ENCODE measurements around the gene PCDHB6.
"Not testable (repeated sequence)": the region's sequence is repeated elsewhere in the genome, so short reads cannot be mapped to it uniquely, and the experiment has no call there.

PCDHB6 gene

GRCh38 chr5:141172381-141173204, 22.7 kb downstream of the PCDHB6 start, which contains the start of gene PCDHB7:
Gene PCDHB7 (plus strand): TSS chr5:141172644. CDS start chr5:141172836, 192 bp downstream.
- no peak for DNase-seq (ENCODE audit: low read depth in 2 of 2)

- not testable (repeated sequence) for DNase-seq (ENCODE audit: low read depth in 2 of 2)
Observed at GRCh38 chr5:141174291-141175104, 24.6 kb downstream of the PCDHB6 start.

DNA sequence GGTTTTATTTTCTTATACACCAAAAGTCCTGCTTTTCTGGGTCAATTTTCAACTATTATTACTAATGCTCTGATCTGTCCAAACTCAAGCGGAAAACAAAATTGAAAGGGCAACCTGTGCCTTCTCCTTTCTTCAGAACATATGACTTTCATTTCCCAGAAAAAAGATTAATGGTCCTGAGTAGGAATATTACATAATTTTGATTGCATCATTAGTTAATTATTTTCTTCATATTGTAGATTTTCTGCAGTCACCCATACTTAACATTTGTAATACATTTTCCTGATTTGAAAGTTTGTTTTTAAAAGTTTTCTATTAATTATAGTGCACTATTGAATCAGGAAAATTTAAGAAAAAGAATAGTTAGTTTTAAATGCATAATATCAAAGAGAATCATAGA, 26.1 kb downstream of the PCDHB6 start:
- DNase-seq (ENCODE audit: low read depth in 2 of 2): no peak

- not testable (repeated sequence) for DNase-seq (ENCODE audit: low read depth in 2 of 2)
Observed at GRCh38 chr5:141177577-141178191, 27.8 kb downstream of the PCDHB6 start, which contains the start of gene PCDHB8. Gene PCDHB8 (plus strand): TSS chr5:141177790. CDS start chr5:141178035, 245 bp downstream.

DNA sequence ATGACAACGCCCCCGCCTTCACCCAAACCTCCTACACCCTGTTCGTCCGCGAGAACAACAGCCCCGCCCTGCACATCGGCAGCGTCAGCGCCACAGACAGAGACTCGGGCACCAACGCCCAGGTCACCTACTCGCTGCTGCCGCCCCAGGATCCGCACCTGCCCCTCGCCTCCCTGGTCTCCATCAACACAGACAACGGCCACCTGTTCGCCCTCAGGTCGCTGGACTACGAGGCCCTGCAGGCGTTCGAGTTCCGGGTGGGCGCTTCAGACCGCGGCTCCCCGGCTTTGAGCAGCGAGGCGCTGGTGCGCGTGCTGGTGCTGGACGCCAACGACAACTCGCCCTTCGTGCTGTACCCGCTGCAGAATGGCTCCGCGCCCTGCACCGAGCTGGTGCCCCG, 29.5 kb downstream of the PCDHB6 start:
- not testable (repeated sequence) for DNase-seq (ENCODE audit: low read depth in 2 of 2)

DNA sequence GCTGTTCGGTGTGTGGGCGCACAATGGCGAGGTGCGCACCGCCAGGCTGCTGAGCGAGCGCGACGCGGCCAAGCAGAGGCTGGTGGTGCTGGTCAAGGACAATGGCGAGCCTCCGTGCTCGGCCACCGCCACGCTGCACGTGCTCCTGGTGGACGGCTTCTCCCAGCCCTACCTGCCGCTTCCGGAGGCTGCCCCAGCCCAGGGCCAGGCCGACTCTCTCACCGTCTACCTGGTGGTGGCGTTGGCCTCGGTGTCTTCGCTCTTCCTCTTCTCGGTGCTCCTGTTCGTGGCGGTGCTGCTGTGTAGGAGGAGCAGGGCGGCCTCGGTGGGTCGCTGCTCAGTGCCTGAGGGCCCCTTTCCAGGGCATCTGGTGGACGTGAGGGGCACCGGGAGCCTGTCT, 30.0 kb downstream of the PCDHB6 start:
- DNase-seq (ENCODE audit: low read depth in 2 of 2): not testable (repeated sequence)

GRCh38 chr5:141180313-141180712, 30.5 kb downstream of the PCDHB6 start:
- DNase-seq (ENCODE audit: low read depth in 2 of 2): no peak

DNA sequence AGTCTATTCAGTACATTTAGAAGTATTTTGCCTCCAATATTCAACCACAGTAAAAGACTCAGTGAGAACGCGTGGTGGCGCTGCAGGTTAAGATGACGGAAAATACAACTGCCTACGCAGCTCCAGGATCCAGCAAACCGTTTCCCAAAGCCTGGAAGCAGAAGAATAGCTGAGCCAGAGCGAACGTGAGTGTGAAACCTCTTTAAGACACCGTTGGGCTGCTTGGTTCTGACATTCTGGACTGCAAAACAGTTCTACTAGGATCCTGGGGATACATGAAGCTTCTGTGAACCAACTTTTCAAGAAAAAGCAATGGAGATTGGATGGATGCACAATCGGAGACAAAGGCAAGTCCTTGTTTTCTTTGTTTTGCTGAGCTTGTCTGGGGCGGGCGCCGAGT, 32.4 kb downstream of the PCDHB6 start, which contains the start of gene PCDHB16:
Gene PCDHB16 (plus strand): TSS at position 140 of the 400 bp plus-strand sequence. CDS start 173 bp downstream, at position 313.
- DNase-seq (ENCODE audit: low read depth in 2 of 2): no peak

DNA sequence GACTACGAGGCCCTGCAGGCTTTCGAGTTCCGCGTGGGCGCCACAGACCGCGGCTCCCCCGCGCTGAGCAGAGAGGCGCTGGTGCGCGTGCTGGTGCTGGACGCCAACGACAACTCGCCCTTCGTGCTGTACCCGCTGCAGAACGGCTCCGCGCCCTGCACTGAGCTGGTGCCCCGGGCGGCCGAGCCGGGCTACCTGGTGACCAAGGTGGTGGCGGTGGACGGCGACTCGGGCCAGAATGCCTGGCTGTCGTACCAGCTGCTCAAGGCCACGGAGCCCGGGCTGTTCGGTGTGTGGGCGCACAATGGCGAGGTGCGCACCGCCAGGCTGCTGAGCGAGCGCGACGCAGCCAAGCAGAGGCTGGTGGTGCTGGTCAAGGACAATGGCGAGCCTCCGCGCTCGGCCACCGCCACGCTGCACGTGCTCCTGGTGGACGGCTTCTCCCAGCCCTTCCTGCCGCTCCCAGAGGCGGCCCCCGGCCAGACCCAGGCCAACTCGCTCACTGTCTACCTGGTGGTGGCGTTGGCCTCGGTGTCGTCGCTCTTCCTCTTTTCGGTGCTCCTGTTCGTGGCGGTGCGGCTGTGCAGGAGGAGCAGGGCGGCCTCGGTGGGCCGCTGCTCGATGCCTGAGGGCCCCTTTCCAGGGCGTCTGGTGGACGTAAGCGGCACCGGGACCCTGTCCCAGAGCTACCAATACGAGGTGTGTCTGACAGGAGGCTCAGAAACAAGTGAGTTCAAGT, 34.4 kb downstream of the PCDHB6 start:
- not testable (repeated sequence) for DNase-seq (ENCODE audit: low read depth in 2 of 2)

DNA sequence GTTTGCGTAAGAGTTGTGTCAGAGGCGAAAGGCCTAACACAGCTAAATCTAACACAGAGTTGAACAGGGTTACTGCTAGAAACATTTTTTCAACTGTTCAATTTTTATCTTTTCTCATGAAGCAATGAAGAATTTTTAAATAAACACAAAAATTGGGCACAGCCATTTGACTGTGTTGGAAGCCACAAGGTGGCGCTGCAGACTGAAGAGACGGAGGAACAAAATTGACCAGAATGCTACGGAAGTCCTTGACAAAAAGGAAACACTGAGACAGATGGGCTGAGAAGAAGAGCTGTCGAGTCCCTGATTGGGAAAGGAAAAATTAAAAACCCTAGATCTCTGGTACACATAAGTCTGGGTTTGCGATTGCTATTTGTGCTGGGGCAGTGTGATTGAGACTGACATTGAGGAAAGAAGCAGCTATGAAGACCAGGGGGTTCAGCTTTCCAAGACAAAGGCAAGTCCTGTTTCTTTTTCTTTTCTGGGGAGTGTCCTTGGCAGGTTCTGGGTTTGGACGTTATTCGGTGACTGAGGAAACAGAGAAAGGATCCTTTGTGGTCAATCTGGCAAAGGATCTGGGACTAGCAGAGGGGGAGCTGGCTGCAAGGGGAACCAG, 37.1 kb downstream of the PCDHB6 start, which contains the start of gene PCDHB9:
Gene PCDHB9 (plus strand): TSS at position 265 of the 616 bp plus-strand sequence. CDS start 158 bp downstream, at position 423.
- no peak for DNase-seq (ENCODE audit: low read depth in 2 of 2)

DNA sequence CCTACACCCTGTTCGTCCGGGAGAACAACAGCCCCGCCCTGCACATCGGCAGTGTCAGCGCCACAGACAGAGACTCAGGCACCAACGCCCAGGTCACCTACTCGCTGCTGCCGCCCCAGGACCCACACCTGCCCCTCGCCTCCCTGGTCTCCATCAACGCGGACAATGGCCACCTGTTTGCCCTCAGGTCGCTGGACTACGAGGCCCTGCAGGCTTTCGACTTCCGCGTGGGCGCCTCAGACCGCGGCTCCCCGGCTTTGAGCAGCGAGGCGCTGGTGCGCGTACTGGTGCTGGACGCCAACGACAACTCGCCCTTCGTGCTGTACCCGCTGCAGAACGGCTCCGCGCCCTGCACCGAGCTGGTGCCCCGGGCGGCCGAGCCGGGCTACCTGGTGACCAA, 38.8 kb downstream of the PCDHB6 start:
- DNase-seq (ENCODE audit: low read depth in 2 of 2): not testable (repeated sequence)

DNA sequence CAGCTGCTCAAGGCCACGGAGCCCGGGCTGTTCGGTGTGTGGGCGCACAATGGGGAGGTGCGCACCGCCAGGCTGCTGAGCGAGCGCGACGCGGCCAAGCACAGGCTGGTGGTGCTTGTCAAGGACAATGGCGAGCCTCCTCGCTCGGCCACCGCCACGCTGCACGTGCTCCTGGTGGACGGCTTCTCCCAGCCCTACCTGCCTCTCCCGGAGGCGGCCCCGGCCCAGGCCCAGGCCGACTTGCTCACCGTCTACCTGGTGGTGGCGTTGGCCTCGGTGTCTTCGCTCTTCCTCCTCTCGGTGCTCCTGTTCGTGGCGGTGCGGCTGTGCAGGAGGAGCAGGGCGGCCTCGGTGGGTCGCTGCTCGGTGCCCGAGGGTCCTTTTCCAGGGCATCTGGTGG, 39.3 kb downstream of the PCDHB6 start:
- DNase-seq (ENCODE audit: low read depth in 2 of 2): not testable (repeated sequence)

GRCh38 chr5:141192110-141192725, 42.4 kb downstream of the PCDHB6 start, which contains the start of gene PCDHB10:
Gene PCDHB10 (plus strand): TSS chr5:141192353. CDS start chr5:141192553, 200 bp downstream.
- no peak for DNase-seq (ENCODE audit: low read depth in 2 of 2)

GRCh38 chr5:141194332-141194731, 44.5 kb downstream of the PCDHB6 start:
- DNase-seq (ENCODE audit: low read depth in 2 of 2): not testable (repeated sequence)

DNA sequence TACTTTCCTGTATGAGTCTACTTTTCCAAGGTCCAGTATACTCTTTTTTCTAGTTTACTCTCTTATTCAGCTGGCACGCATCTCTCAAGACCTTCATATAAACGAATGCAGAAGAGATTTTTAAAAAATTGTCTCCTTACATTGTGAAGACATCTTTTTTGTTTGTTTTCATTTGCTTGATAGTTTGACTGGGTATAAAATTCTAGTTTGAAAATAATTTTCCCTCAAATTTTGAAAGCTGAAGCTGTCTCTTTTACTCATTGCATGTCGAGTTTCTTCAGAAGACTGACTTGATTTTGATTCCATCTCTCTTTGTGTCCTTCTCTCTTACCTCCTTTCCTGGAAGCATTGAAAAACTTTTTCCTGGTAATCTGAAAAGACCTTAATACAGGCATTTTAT, 46.5 kb downstream of the PCDHB6 start:
- no peak for DNase-seq (ENCODE audit: low read depth in 2 of 2)

DNA sequence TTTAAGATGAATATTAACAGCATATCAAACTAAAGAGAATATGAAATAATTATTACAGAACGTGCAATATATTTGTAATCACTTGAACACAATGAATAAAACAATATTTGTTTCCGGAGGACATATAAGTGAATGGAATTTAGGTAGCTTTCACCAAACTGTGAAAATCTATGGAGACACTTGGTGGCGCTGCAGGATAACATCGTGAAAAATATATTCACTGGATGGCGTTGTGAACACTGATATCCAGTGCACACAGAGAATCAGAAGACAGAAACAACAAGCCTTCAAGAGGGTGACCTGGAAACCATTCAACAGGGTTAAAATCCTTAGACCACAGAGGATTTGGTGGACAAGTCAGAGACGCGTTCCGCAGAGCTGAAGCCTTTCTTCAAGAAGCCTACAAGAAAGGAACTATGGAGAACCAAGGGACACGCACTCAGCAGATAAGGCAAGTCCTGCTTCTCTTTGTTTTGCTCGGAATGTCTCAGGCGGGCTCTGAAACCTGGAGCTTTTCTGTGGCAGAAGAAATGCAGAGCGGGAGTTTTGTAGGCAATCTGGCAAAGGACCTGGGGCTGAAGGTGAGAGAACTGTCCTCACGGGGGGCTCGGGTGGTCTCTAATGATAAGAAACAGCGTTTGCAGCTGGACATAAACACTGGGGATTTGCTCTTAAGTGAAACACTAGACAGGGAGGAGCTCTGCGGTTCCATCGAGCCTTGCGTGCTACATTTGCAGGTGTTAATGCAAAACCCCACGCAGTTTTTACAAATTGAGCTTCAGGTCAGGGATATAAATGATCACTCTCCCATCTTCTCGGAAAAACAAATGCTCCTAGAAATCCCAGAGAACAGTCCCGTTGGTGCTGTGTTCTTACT, 49.7 kb downstream of the PCDHB6 start, which contains the start of gene PCDHB11:
Gene PCDHB11 (plus strand): TSS at position 269 of the 877 bp plus-strand sequence. CDS start 148 bp downstream, at position 417.
- DNase-seq (ENCODE audit: low read depth in 2 of 2): no peak

DNA sequence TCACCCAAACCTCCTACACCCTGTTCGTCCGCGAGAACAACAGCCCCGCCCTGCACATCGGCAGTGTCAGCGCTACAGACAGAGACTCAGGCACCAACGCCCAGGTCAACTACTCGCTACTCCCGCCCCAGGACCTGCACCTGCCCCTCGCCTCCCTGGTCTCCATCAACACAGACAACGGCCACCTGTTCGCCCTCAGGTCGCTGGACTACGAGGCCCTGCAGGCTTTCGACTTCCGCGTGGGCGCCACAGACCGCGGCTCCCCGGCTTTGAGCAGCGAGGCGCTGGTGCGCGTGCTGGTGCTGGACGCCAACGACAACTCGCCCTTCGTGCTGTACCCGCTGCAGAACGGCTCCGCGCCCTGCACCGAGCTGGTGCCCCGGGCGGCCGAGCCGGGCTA, 51.3 kb downstream of the PCDHB6 start:
- DNase-seq (ENCODE audit: low read depth in 2 of 2): not testable (repeated sequence)

- not testable (repeated sequence) for DNase-seq (ENCODE audit: low read depth in 2 of 2)
Observed at GRCh38 chr5:141201646-141202045, 51.8 kb downstream of the PCDHB6 start.

Measured in stimulated activated CD8-positive, alpha-beta memory T cell treated with anti-CD3 and anti-CD28 coated beads, Interleukin-7, amount 100 ng/mL, for 1 hour (primary cell).